Tibial nerve (tissue), 4 donors: ENCODE data around the gene SATB2.

Experiments
- CTCF ChIP-seq, 5 experiments: fragments of 200-600 bp in 3 of 5; fragments of 450-650 bp in 2 of 5; sonication (generic) in 3 of 5; IDR thresholded peaks; one replicate each; pipeline ENCODE4 v1.5.1; 2016 to 2019; ENCODE audit warnings: antibody characterized with exemption in 5 of 5, mild to moderate bottlenecking in 3 of 5, moderate library complexity in 2 of 5
- EP300 ChIP-seq, 2 donors: sonication (generic); formaldehyde crosslinking; IDR thresholded peaks; one replicate each; pipeline ENCODE4 v1.6.1; 2017; ENCODE audit warnings: antibody characterized with exemption in 2 of 2, mild to moderate bottlenecking in 1 of 2
- POLR2A ChIP-seq, 2 donors: fragments of 450-650 bp; IDR thresholded peaks; one replicate each; pipeline ENCODE4 v1.6.1; 2017; ENCODE audit warnings: antibody characterized with exemption in 2 of 2, mild to moderate bottlenecking in 2 of 2, moderate library complexity in 2 of 2

GRCh38 chr2:199364153-199364552 is 93.6 kb downstream of the SATB2 start:
- no peak for TF ChIP-seq POLR2A (IDR thresholded peaks at IDR 0.05)
- no peak for TF ChIP-seq CTCF (IDR thresholded peaks at IDR 0.05)
- TF ChIP-seq EP300 (IDR thresholded peaks at IDR 0.05), result no peak
